Spleen (tissue), 7 donors: ENCODE results near the gene GPR3.
A peak's percentile ranks its signal among the peaks of the same experiment; 100 is the strongest.

Experiments used
- CTCF ChIP-seq, 11 experiments: fragments of 200-600 bp in 7 of 11; fragments of 450-650 bp in 4 of 11; sonication (generic) in 4 of 11; IDR thresholded peaks in 8 of 11; conservative IDR thresholded peaks in 3 of 11; 1 replicate in 7 of 11; 2 replicates in 4 of 11; pipeline versions ENCODE4 v1.4.0 to v1.8.0; 2016 to 2021; ENCODE audit warnings: antibody characterized with exemption in 11 of 11, inconsistent platforms in 4 of 11, mild to moderate bottlenecking in 1 of 11
- POLR2AphosphoS5 ChIP-seq, 3 donors: sonication (generic); formaldehyde crosslinking; IDR thresholded peaks; one replicate each; pipeline ENCODE4 v1.5.1; 2017; ENCODE audit warnings: antibody characterized with exemption in 3 of 3
- donor health status: DM: no; HTN: no; CAD: no; lungs with moderate emphysema.
- donor health status: DM: no; HTN: no; CAD: no.
- donor health status: DM: no; HTN: no; CAD: no.

GRCh38 chr1:27353166-27353565 is 39.3 kb upstream of the GPR3 start:
- TF ChIP-seq POLR2AphosphoS5 (IDR thresholded peaks at IDR 0.05) (peak in 2 of 3 donors; percentile 42 to 68), CTCF (IDR thresholded peaks at IDR 0.05 in 8 of 11, conservative IDR thresholded peaks at IDR 0.05 in 3 of 11) (no peak)
